ENCODE measurements around the gene ACTR10. TPM values are rescaled to one million over a fixed set of nuclear protein-coding genes. Genes with fewer than 3 reads are reported as not detected.

ACTR10 gene
- total RNA-seq, 1 donor from 2014 or later = 119 TPM

DNA sequence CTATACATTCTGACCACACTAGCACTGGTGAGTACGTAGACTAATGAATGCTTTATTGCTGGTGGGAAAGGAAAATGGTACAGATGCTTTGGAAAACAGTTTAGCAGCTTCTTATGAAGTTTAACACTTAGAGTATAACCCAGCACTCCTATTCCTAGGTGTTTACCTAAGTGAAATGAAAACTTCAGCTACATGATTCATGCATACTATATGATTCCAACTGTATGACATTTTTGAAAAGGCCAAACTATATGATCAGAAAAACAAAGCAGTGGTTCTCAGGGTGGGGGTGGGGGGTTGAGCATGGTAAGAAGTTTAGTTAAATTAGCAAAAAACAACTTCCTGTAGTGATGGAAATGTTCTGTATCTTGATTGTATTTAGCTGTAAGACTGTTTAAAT lies 76.3 kb downstream of the ACTR10 start:
- no peak for TF ChIP-seq CTCF (IDR thresholded peaks at IDR 0.05)
- no peak for TF ChIP-seq EZH2phosphoT487 (IDR thresholded peaks at IDR 0.05)
- Histone ChIP-seq H3K9me3 (ENCODE audit: low read depth) (no peaks in the 10 kb centered on the region), H3F3A (ENCODE audit: low read depth) (peaks cover 31% of the 10 kb centered on the region), H3K27me3 (no peaks in the 10 kb centered on the region), H4K20me1 (ENCODE audit: low read depth) (peaks cover 34% of the 10 kb centered on the region), H3K4me2 (no peak overlapping the region), H3K9ac (no peak overlapping the region), H2AFZ (replicated peaks) (no peak overlapping the region), H3K4me1 (no peaks in the 10 kb centered on the region), H3K36me3 (peaks cover 13% of the 10 kb centered on the region), H3K4me3 (no peak overlapping the region), H3K27ac (no peak overlapping the region), H3K79me2 (ENCODE audit: low read depth) (peaks cover 98% of the 10 kb centered on the region)
- Mint-ChIP-seq H3K4me3 (no peak overlapping the region), H3K36me3 (peaks cover 13% of the 10 kb centered on the region), H3K27ac (no peak overlapping the region), H3K9me3 (no peaks in the 10 kb centered on the region), H3K4me1 (no peaks in the 10 kb centered on the region), H3K27me3 (ENCODE audit: insufficient read depth, low read depth) (peaks cover 2% of the 10 kb centered on the region)
- no peak for DNase-seq (ENCODE audit: low spot score)

- Histone ChIP-seq H2AFZ (replicated peaks) (no peak overlapping the region), H3K9ac (no peak overlapping the region), H3K27ac (no peak overlapping the region), H3K9me3 (ENCODE audit: low read depth) (no peaks in the 10 kb centered on the region), H3K36me3 (peaks cover 3% of the 10 kb centered on the region), H3K4me3 (no peak overlapping the region), H3K27me3 (no peaks in the 10 kb centered on the region), H3K79me2 (ENCODE audit: low read depth) (peaks cover 98% of the 10 kb centered on the region), H3K4me1 (no peaks in the 10 kb centered on the region), H4K20me1 (ENCODE audit: low read depth) (peaks cover 44% of the 10 kb centered on the region), H3K4me2 (no peak overlapping the region), H3F3A (ENCODE audit: low read depth) (peaks cover 16% of the 10 kb centered on the region)
- TF ChIP-seq CTCF (IDR thresholded peaks at IDR 0.05) (no peak), EZH2phosphoT487 (IDR thresholded peaks at IDR 0.05) (no peak), EZH2 (IDR thresholded peaks at IDR 0.05) (no peak)
- H3K9me3 Mint-ChIP-seq = no peaks in the 10 kb centered on the region
- H3K36me3 Mint-ChIP-seq = peaks cover 11% of the 10 kb centered on the region
- peaks cover 2% of the 10 kb centered on the region for H3K27me3 Mint-ChIP-seq (ENCODE audit: insufficient read depth, low read depth)
- no peak for DNase-seq (ENCODE audit: low spot score)
- H3K27ac Mint-ChIP-seq = no peak overlapping the region
- no peak overlapping the region for H3K4me3 Mint-ChIP-seq
- H3K4me1 Mint-ChIP-seq = no peaks in the 10 kb centered on the region
Observed at GRCh38 chr14:58278177-58278576, 78.2 kb downstream of the ACTR10 start.

DNA sequence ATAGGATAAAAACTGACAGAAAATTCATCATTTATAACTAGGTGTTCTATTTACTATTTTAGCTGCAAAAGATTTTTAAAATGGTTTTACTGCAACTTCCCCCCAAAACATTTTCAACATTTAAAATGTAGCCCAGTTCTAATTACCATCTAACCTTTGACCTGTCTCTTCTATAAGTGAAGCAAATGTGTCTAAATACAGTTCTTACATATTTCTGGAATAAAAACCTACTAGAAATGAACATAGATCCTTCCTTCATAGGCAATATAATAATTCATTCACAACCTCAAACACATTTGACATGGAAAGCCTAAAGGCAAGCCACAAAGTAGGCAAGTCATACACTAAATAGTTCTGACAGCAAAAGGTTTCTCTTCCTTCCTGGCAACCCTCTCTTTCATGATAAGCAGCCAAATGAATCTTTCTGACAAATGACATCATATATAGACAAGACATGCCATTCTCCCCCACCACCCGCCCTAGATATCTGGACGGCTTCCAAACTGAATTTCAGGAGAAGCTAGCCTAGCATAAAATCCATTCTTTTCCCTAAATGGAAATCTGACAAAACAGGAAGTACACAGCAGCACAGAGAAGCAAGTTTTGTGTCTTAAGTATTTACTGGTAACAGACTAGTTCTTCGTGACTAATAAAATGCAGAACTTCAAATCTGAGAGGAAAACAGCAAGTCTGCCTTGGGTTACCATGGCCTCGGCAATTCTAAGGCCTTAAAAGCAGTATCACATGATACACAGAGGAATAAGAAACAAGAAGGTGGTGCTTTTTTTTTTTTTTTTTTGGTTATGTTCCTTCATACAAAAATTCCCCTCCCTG lies 81.2 kb downstream of the ACTR10 start:
- Histone ChIP-seq H3K9me3 (ENCODE audit: low read depth) (no peaks in the 10 kb centered on the region), H3K27ac (no peak overlapping the region), H3F3A (ENCODE audit: low read depth) (no peaks in the 10 kb centered on the region), H3K79me2 (ENCODE audit: low read depth) (peaks cover 99% of the 10 kb centered on the region), H3K4me2 (no peak overlapping the region), H3K9ac (no peak overlapping the region), H4K20me1 (ENCODE audit: low read depth) (peaks cover 33% of the 10 kb centered on the region), H3K27me3 (no peaks in the 10 kb centered on the region), H2AFZ (replicated peaks) (no peak overlapping the region), H3K4me1 (no peaks in the 10 kb centered on the region), H3K36me3 (peaks cover 7% of the 10 kb centered on the region), H3K4me3 (no peak overlapping the region)
- H3K9me3 Mint-ChIP-seq = no peaks in the 10 kb centered on the region
- TF ChIP-seq EZH2 (IDR thresholded peaks at IDR 0.05) (no peak), CTCF (IDR thresholded peaks at IDR 0.05) (no peak), EZH2phosphoT487 (IDR thresholded peaks at IDR 0.05) (no peak)
- peaks cover 18% of the 10 kb centered on the region for H3K36me3 Mint-ChIP-seq
- no peak for DNase-seq (ENCODE audit: low spot score)
- H3K4me3 Mint-ChIP-seq = no peak overlapping the region
- H3K27ac Mint-ChIP-seq = no peak overlapping the region
- H3K27me3 Mint-ChIP-seq (ENCODE audit: insufficient read depth, low read depth) = no peaks in the 10 kb centered on the region
- H3K4me1 Mint-ChIP-seq = no peaks in the 10 kb centered on the region

Data from neural progenitor cell (in vitro differentiated cells).